ENCODE data around the gene NTRK3.

Gene NTRK3

DNA sequence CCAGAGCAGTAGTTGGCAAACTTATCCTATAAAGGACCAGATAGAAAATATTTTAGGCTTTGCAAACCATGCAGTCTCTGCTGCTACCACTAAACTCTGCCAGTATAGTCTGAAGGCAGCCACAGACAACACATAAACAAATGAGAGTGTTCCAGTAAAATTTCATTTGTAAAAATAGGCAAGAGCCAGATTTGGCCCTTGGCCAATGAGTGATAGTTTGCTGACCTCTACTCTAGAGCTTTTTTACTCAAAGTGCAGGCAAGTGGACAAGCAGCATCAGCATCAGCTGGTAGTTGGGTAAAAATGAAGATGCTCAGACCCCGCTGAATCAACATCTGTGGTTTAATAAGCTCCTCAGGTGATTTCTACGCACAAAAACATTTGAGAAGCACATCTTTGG, 269.8 kb downstream of the NTRK3 start:
- no peak for DNase-seq (ENCODE audit: low read depth in 3 of 3)

DNA sequence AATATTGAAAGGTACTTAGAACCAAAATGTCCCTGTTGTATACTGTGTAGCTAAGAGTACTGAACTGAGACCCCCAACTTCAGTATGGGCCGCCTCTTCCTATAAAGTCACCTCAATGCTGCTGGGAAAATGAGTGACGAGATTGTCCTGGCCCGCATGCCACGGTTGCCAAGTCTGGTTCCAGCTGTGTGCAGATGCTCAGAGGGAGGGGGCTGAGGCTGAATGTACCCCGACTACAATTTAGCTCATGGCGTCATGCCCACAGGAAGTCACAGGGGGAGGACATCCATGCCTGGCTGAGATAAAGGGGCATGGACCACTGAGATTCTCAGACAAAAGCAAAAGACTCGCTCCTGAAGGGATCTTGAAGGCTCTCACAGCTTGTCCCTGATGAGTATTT, 271.1 kb downstream of the NTRK3 start:
- DNase-seq (ENCODE audit: low read depth in 3 of 3): no peak

DNA sequence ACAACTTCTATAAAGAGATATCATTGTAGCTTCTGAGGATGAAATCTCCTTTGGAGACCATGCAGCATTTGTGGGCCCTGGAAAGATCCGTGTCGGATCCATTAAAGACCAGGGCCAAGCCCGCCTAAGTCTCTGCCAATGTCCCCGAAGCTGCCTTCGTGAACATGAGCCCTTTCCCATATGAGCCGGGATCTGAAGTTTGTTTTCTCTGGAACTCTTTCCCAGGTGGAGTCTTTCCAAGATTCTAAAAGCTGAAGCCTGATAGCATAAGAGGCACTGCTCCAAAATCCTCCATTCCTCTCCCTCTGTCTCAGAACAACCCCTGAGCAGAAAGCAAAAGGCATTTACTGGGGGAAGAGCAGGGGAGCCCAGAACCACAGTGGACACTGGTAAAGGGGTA, 274.6 kb downstream of the NTRK3 start:
- no peak for DNase-seq (ENCODE audit: low read depth in 3 of 3)

DNA sequence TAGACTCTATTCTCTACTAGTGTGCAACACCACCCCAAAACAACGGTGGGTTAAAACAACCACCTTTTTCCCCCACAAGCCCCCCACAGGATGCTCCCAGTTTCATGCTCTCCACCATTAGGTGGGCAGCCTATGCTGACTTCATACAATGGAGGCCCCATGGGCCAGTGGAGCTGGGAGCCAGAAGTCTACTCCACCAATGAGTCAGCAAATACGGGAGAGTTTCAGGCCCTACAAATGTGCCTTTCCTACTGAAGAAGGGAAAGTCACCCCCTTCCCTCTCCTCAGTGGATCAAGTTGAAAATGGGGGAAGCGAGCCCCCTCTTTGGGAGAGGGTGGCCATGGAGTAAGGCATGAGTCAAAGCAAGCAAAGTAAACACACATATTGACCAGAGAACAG, 278.6 kb downstream of the NTRK3 start:
- no peak for DNase-seq (ENCODE audit: low read depth in 3 of 3)

DNA sequence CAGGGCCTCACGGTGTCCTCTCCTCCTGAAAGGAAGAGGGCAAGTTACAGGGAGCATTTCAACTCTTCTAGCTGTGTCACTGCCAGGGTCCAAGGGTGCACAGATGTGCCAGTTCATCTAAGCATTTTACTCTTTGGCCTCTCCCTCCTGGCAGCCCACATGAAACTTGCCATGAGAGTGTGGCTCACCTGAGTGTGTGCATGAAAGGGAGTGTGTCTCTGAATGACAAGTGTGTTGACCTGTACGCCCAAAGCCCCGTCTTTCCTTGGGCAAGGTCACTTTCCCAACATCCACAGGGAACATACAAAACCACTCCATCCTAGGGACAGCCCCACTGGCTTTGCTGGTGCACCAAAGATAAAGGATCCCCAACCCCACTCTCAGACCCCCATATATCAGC, 280.0 kb downstream of the NTRK3 start:
- no peak for DNase-seq (ENCODE audit: low read depth in 3 of 3)

DNA sequence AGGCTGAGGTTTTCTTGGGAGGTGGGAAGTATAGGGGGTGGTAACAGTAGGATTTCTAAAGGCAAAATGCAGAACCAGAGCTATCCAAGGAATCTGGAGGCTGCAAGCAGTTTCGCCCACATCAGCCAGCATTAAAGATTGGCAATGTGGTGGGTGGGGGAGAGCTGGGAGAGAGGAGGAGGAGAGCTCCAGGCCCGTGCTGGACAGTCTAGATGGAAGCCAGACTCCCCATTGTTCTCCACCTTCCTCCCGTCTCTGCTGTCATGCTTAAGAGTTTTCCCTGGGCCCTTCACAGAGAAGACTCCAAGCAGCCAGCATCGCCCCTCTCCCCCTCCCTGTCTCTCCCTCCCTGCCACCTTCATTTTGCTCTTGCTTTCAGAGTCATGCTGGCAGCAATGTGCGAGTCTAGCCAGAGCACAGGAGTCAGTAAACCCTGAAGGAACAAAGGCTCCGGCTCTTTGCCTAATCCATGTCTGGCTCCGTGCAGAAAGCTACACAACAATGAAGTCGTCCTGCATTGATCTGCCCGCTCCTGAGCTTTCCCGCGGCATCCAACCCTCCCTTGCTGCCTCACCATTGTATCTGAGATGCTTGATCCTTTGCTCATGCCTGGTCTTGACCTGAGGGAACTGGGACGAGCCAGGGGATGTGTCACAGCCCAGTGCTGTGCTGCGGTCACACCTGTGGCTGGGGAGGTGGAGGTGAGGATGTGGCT, 282.9 kb downstream of the NTRK3 start:
- no peak for DNase-seq (ENCODE audit: low read depth in 3 of 3)

DNA sequence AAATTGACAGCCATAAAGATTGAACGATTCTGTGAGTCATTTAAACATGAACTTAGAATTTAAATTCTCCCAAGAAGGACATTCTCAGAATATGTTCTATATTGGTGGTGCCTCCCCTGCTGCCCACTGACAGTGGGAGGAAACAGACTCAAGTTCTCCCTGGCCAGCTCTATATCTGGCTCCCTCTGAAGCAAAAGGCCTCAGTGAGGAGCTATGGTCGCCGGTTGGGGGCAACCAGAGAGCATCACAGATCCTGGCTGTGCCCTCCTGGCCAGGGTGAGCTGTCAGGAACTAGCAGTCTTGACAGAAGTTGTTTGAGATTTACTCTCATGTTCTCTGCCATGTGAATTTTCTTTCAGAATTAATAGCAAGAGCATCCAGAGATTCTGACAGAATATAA, 285.5 kb downstream of the NTRK3 start:
- DNase-seq (ENCODE audit: low read depth in 3 of 3): no peak

DNA sequence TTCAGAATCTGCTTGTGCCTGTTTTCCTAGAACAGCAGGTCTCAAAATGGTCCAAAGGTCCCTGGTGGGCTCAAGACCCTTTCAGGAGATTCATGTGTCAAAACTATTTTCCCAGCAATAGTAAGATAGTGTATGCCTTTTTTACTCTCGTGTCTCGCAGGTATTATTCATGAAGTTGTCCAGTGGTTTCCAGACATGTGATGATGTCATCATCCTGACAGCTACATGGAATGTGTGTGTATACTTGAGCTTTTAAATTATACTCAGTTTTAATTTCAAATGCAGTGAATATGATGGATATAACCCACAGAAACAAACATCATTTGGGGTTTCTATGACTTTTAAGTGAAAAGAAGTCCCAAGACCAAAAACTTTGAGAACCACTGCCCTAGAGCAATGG, 288.6 kb downstream of the NTRK3 start:
- DNase-seq (ENCODE audit: low read depth in 3 of 3): no peak

DNA sequence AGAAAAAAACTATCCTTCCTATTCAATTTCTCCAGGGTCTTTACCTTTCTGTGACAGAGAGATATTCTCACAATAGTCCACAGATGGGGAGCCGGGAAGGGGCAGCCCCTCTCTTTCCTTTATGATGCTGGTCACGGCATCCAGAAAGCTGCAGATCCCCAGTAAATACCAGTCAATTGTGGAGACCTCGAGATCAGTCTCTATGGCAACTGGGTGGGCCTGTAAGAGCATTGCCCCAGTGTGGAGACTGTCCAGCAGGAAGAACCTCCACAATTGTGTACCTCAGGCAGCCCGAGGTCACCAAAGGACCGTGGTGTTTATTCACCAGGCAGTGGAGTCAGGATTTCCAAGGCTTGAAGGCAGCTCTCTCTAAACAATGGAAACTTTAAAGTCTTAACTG, 291.2 kb downstream of the NTRK3 start:
- no peak for DNase-seq (ENCODE audit: low read depth in 3 of 3)

DNA sequence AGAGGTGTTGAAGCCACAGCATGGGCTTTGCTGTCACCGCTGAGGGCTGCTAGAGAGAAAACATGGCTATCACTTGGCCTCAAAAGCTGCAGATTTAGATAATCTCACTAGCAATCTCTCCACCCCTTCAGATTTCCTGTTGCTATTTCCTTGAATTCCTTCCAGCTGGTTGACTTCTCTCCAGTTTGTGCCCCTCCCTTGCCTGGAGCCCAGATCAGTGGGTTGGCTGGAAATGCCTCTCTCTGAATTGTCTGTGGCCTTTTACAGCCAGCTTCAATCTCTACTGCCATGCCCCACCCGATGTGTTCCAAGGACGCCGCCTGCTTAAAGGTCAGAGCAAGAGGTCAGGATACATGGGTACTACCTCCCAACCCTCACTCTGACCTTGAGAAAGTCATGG, 294.1 kb downstream of the NTRK3 start:
- no peak for DNase-seq (ENCODE audit: low read depth in 3 of 3)

DNA sequence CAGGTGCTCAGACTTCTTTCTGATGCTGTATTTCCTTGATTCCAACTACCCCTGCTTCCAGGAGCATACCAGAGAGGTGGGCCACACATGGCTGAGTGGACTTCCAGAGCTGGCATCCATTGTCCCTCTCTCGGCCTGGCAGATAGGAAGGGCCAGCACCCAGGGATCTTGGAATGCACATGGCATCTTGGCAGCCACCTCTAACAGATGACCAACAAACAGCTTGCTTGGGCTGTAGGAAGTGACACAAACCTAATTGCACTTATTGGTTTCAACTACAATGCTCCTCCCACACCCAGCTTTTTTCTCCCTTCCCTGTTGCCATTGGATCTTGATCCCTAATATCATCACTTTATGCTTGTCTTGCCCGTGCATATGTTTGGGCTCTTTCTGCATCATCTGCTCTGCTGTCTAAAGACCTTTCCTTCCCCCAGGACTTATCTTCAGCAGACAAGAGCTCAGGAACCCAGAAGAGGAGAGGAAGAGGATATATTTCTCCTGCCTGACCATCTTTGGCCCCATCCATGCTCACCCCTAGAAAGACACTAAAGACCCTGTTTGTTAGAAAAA, 294.6 kb downstream of the NTRK3 start:
- no peak for DNase-seq (ENCODE audit: low read depth in 3 of 3)

DNA sequence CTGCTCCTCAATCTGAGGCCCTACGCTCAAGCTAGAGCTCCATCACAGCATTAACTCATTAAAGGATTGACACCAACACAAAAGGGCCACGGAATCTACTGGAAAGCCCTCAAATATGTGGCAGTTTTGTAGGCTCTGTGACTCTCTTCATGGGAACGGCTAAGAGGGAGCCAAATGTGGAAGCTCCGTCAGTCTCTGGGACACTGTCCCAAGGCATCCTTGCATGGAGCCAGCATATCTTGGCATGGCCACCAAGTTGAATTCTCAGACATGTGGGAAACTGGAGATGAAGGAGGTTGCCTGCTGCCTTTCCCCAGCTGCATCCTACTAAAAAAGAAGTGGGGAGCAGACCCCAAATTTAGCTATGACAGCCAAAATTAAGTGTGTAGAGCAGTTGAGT, 296.9 kb downstream of the NTRK3 start:
- DNase-seq (ENCODE audit: low read depth in 3 of 3): no peak

DNA sequence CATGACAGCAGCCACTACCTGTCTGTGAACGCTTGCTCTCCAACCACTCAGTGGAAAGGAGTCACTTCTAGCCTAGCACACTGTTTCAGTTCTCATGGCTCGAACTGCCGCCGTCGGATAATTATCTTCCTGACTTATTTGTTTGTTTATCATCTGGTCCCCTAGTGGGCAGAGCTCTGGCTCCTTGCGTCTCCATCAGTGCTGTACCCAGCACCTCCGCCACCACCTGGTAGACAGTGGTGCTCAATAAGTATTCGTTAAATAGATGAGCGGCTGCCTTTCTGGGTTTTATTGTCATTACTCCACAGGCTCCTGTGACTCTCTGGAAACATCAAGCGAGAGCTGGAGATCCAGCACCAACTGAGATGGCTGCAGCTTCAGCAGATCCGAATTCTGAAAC, 297.5 kb downstream of the NTRK3 start:
- no peak for DNase-seq (ENCODE audit: low read depth in 3 of 3)

DNA sequence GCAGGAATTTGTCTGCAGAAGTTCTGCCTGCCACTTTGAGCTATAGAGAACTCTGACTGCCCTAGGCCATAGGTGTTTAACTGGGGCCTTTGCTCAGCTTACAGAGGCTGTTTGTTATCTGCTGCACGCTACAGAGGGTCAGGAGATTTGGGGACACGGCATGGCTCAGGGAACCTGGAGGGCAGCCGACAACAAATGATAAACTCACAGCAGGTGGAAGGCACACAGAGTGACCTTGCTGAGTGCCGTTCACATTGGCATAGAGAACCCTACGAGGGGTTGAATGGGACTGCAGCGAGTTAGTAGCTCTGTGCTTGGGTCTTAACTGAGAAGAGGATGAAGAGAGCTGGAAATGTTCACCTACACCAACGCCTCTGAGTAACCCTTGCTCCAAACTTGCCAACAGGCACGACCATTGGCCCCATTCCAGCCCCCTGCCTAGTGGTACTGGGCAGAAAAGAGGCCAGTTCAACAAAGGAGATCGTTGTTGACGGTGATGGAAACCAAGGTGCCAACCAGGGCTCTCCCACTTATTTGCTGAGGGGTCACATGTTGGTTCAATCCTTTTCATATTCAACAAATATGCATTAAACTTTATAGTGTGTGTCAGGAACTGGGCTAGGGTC, 301.1 kb downstream of the NTRK3 start:
- DNase-seq (ENCODE audit: low read depth in 3 of 3): no peak

DNA sequence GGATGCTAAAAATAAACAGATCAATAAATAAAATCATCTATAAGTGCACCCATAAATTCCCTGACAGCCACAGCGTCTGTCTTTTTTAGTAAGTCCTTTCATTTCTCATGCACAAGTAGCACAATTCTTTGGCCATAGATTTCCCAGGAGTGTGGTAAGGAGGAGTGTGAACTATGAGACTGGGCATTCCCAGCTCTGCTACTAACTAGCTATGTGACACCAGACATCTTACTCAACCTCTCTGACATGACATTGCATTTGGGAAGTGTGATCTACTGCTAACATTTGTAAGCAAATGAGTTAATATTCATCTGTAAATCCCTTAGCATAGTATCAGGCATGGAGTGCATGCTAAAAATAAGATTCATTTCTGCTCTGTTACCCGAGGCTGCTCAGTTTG, 301.7 kb downstream of the NTRK3 start:
- DNase-seq (ENCODE audit: low read depth in 3 of 3): no peak

DNA sequence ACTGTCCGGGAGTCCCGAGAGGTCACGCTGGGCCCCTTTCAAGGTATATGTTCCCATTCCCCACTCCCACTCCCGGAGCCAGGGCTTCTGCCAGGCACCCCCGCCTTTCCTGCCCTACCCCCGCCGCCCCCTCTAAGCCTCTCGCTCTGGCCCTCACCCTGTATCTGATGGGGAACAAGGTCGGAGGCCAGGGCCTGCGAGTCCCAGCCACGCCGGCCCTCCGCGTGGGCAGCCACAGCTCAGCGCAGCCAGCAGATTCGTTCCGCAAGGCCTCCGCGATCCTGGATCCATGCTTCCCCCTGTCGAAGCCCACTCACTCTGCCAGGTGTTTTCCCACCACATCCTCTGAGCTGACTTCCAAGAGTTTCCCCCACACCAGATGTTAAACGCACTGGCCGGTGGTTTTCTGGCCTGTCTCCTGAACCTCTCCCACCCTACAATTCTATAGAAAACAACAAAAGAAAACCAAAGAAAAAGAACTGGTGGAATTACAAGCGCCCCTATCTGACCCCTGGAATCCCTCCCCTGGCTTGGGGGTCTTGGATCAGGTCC, 303.7 kb downstream of the NTRK3 start:
- DNase-seq (ENCODE audit: low read depth in 3 of 3): no peak

DNA sequence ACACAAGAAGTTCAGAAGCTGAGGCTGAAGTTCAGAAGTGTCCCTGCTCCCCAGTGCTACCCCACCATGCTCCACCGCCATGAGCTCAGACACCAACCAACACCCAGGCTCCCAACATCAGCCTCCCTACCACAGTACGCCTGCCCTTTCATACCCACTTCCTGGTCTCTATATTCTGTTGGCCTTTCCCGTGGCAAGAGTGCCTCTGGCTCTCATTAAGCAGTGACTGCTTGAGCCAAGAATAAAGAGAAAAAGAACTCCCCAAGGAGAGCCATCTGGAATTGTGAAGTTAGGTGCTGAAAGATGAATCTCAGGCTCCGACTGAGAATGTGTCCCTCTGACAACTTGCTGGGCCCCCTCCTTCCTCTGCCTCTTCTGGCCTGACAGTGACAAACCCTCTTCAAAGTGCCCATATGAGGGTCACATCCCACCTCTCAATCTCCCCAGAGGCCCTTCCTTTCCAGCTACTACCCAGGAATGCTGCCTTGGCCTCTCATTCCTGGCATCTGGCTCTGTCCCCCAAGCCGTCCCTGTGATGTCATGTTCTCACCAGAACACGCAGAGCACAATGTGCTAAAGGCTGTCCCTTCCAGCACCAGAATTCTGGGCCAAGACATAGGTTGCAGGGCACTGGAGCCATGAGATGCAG, 306.8 kb downstream of the NTRK3 start:
- no peak for DNase-seq (ENCODE audit: low read depth in 3 of 3)

DNA sequence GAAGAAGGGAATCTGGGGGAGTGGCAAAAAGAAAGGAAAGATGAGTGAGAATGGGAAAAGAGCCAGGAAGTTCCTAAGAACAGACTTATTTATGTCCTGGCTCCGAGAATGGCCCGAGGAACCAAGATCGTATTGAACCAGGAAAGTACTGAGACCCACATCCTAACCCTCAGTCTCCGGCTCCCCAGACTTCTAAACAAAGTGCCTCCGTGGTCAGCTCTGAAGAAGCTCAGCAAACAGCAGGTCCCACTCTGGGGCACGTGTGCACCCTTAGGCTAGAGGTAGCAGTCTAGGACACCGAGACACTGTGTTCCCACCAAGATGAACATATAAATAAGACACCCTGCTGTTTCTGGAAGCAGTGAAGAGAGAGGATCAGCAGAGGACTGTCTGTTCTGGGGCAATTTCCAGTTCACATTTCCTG, 307.4 kb downstream of the NTRK3 start:
- DNase-seq (ENCODE audit: low read depth in 3 of 3): no peak

DNA sequence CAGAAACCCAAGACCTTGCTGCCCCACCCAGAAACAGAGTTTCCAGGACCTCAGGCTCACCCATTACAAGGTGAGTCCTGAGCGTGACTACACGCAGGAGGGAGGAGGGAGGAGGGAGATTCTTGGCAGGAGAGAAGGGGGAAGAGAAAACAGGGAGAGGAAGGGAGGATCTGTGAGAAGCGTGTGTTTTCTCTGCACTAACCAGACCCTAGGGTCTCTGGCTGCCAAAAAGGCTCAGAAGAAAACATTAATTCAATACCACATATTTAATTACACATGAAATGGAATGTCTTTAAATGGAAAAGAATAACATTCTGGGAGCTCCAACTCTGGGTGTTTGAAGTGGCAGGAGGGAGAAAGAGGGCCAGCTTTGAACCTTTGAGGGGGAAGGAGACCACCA, 309.0 kb downstream of the NTRK3 start:
- DNase-seq (ENCODE audit: low read depth in 3 of 3): no peak

DNA sequence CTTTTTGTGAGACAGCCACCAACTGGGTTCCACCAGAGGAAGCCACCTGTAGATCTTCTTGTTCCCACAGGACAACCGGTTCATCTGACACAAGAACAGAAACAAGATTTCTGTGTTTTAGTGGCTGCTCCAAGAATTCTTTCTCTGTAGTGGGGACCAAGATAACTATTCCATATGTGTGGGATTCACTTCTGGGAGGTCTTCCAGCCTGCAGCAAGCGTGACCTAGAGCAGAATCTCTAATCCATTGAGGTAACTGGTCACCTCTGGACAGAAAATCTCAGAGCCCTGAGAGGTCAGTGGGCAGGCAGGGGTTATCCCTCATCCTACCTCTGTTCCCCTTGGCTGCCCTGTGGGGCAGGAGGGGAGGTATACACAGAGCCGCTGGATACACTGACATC, 311.3 kb downstream of the NTRK3 start:
- DNase-seq (ENCODE audit: low read depth in 3 of 3): no peak

DNA sequence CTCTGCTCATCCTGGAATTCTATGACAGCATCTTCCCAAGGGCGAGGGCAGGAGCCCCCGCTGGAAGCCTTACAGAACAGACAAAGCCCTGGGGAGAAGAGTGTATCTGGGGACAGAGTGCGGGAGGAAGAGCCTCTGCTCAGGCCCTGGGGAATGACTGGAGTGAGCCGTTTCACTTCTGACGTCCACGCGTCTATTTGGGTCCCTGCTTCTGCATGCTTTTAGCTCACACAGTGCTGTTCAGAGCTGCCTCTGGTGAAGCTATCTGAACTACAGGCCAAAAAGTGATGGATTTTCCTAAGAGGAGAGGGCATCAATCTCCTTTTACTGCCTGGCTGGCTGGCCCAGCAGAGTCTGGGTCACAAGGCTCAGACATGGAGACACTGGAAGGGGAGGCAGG, 311.8 kb downstream of the NTRK3 start:
- no peak for DNase-seq (ENCODE audit: low read depth in 3 of 3)

DNA sequence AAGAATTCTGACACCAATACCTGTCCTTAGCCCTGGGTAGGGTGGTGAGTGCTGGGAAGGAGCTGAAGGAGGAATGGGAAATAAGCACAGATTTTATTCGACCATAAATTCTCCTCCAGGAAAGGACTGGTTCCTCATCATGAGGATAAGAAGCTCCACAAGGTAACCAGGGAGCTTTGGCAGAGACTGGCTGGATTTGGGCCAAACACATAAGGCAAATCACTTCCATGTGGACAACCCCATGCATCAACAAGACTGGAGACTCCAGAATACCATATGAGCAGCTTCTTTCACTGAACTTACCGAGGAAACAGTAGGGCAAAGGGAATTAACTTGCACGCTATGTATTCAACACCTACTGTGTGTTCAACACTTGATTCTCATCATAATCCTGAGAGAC, 312.5 kb downstream of the NTRK3 start:
- no peak for DNase-seq (ENCODE audit: low read depth in 3 of 3)

DNA sequence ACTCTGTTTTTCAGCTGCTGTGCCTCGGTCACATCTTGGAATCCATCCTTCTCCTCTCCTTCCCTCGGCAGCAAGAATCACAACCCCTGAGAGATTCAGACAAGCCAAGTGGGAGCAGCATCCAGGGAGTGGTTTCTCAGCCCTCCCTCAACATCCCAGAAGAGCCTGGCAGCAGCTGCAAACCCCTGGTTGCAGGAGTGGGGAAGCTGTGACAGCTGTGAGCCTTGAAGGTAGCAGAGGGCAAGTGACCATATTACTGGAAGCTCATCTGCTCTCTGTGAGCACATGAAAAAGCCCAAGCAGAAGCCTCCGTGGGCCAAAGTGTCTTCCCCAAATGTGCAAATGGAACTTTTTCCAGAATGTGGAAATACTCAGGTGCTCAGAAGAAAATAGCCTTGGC, 312.9 kb downstream of the NTRK3 start:
- no peak for DNase-seq (ENCODE audit: low read depth in 3 of 3)
